Trophoblast cell (in vitro differentiated cells and primary cell): ENCODE data around the gene CAPN10.

Experiments used
- DNase-seq, 2 donors: peaks; one replicate each; pipeline ENCODE4 v3.0.0-alpha.2; 2016
- H2AFZ ChIP-seq: 2 replicates; pipeline ENCODE4 v1.6.1; 2013; ENCODE audit warnings: low read length, moderate library complexity, mild to moderate bottlenecking; ENCODE audit not compliant: insufficient read depth, poor library complexity
- H2AK5ac ChIP-seq: 2 replicates; pipeline ENCODE4 v1.6.1; 2013; ENCODE audit warnings: mild to moderate bottlenecking, low read length
- H2BK120ac ChIP-seq: 2 replicates; pipeline ENCODE4 v1.6.1; 2013; ENCODE audit warnings: low read length, mild to moderate bottlenecking, moderate library complexity; ENCODE audit not compliant: insufficient read depth, poor library complexity
- H2BK12ac ChIP-seq: 2 replicates; pipeline ENCODE4 v1.6.1; 2013; ENCODE audit warnings: mild to moderate bottlenecking, low read length, moderate library complexity
- H2BK5ac ChIP-seq: 2 replicates; pipeline ENCODE4 v1.6.1; 2013; ENCODE audit warnings: low read length, low read depth, moderate library complexity, mild to moderate bottlenecking; ENCODE audit not compliant: poor library complexity
- H3K14ac ChIP-seq: 2 replicates; pipeline ENCODE4 v1.6.1; 2013; ENCODE audit warnings: mild to moderate bottlenecking, low read length
- H3K18ac ChIP-seq: 2 replicates; pipeline ENCODE4 v1.6.1; 2013; ENCODE audit warnings: mild to moderate bottlenecking, low read length
- H3K23ac ChIP-seq: 2 replicates; pipeline ENCODE4 v1.6.1; 2013; ENCODE audit warnings: low read length
- H3K27ac ChIP-seq: 2 replicates; pipeline ENCODE4 v1.5.1; 2013; ENCODE audit warnings: low read depth, mild to moderate bottlenecking, inconsistent platforms, low read length, moderate library complexity
- H3K27me3 ChIP-seq: 2 replicates; pipeline ENCODE4 v1.6.1; 2013; ENCODE audit warnings: inconsistent platforms, mild to moderate bottlenecking, low read length, moderate library complexity; ENCODE audit not compliant: insufficient read depth
- H3K36me3 ChIP-seq, 2 experiments: 1 replicate in 1 of 2; 2 replicates in 1 of 2; pipeline ENCODE4 v1.6.1; 2013; ENCODE audit warnings: low read length in 2 of 2, mild to moderate bottlenecking in 2 of 2, moderate library complexity in 1 of 2; ENCODE audit not compliant: insufficient read depth in 2 of 2, control insufficient read depth in 1 of 2
- H3K4ac ChIP-seq: 2 replicates; pipeline ENCODE4 v1.6.1; 2013; ENCODE audit warnings: low read depth, mild to moderate bottlenecking, low read length, moderate library complexity
- H3K4me1 ChIP-seq, 2 experiments: 1 replicate in 1 of 2; 2 replicates in 1 of 2; pipeline ENCODE4 v1.6.1; 2013; ENCODE audit warnings: low read length in 2 of 2, mild to moderate bottlenecking in 2 of 2, moderate library complexity in 1 of 2; ENCODE audit not compliant: insufficient read depth in 2 of 2, control insufficient read depth in 1 of 2
- H3K4me2 ChIP-seq: 2 replicates; pipeline ENCODE4 v1.6.1; 2013; ENCODE audit warnings: inconsistent platforms, mild to moderate bottlenecking, low read length, moderate library complexity
- H3K4me3 ChIP-seq: 2 replicates; pipeline ENCODE4 v1.5.1; 2013; ENCODE audit warnings: mild to moderate bottlenecking, low read depth, low read length, inconsistent platforms
- H3K79me1 ChIP-seq: one replicate; pipeline ENCODE4 v1.6.1; 2013; ENCODE audit warnings: low read length
- H3K79me2 ChIP-seq: 2 replicates; pipeline ENCODE4 v1.6.1; 2013; ENCODE audit warnings: low read length, mild to moderate bottlenecking; ENCODE audit not compliant: control insufficient read depth, insufficient read depth, poor library complexity
- H3K9ac ChIP-seq: 2 replicates; pipeline ENCODE4 v1.6.1; 2013; ENCODE audit warnings: mild to moderate bottlenecking, low read length
- H3K9me3 ChIP-seq: 2 replicates; pipeline ENCODE4 v1.6.1; 2013; ENCODE audit warnings: low read depth, mild to moderate bottlenecking, control low read depth, inconsistent platforms, low read length; ENCODE audit not compliant: insufficient read depth
- H4K12ac ChIP-seq: 2 replicates; pipeline ENCODE4 v1.6.1; 2013; ENCODE audit warnings: low read depth, mild to moderate bottlenecking, low read length, moderate library complexity
- H4K8ac ChIP-seq: 2 replicates; pipeline ENCODE4 v1.6.1; 2013; ENCODE audit warnings: low read depth, mild to moderate bottlenecking, low read length, moderate library complexity
- H4K91ac ChIP-seq: one replicate; pipeline ENCODE4 v1.6.1; 2013; ENCODE audit warnings: low read depth, mild to moderate bottlenecking, low read length, moderate library complexity
- WGBS: extraction: QIAGEN DNeasy Blood & Tissue Kit; methylation state at CpG from one replicate; pipeline ENCODE4 v1.1.7; 2013; ENCODE audit warnings: missing lambda C conversion rate; ENCODE audit not compliant: insufficient read length, insufficient coverage; ENCODE audit errors: extremely low coverage; 5-methylcytosine and 5-hydroxymethylcytosine counted together

CAPN10 gene

GRCh38 chr2:240624011-240624949 lies 37.7 kb downstream of the CAPN10 start:
- no CpG with 5 or more reads among the region's 24 CpGs for WGBS

GRCh38 chr2:240624950-240625621 lies 38.6 kb downstream of the CAPN10 start, which contains the start of gene GPR35:
GPR35 (plus strand) TSS chr2:240625480; CDS start chr2:240629953, 4,473 bp downstream.
- no peak within 1 kb of the TSS for H4K91ac ChIP-seq
- H3K4me1 ChIP-seq = no peaks in the 10 kb centered on the region
- no peaks in the 10 kb centered on the region for H3K36me3 ChIP-seq
- H2AFZ ChIP-seq = no peak within 1 kb of the TSS
- no peak within 1 kb of the TSS for H2BK12ac ChIP-seq
- peak; percentile 26 to 42 for DNase-seq
- H3K4me3 ChIP-seq = peak within 1 kb of the TSS; percentile 16
- H2BK120ac ChIP-seq = no peak within 1 kb of the TSS
- no peak within 1 kb of the TSS for H3K23ac ChIP-seq
- no peak within 1 kb of the TSS for H3K4ac ChIP-seq
- H3K9me3 ChIP-seq = peaks cover 13% of the 10 kb centered on the region
- no peak within 1 kb of the TSS for H2AK5ac ChIP-seq
- H3K4me2 ChIP-seq = no peak within 1 kb of the TSS
- H3K79me1 ChIP-seq = no peaks in the 10 kb centered on the region
- H2BK5ac ChIP-seq = no peak within 1 kb of the TSS
- WGBS = no CpG with 5 or more reads among the region's 23 CpGs
- no peaks in the 10 kb centered on the region for H3K79me2 ChIP-seq
- H3K27me3 ChIP-seq = no peaks in the 10 kb centered on the region
- H4K8ac ChIP-seq = no peak within 1 kb of the TSS
- H3K27ac ChIP-seq = no peak within 1 kb of the TSS
- H3K18ac ChIP-seq = no peak within 1 kb of the TSS
- no peak within 1 kb of the TSS for H4K12ac ChIP-seq
- no peak within 1 kb of the TSS for H3K14ac ChIP-seq
- H3K9ac ChIP-seq = no peak within 1 kb of the TSS

More at GRCh38 chr2:240624011-240624949, 37.7 kb downstream of the CAPN10 start:
- H3K9ac ChIP-seq = no peak overlapping the region
- H2AK5ac ChIP-seq = no peak overlapping the region
- DNase-seq = peak in 1 of 2 donors; percentile 3
- peaks cover 9% of the 10 kb centered on the region for H3K9me3 ChIP-seq
- H3K18ac ChIP-seq = no peak overlapping the region
- H3K27me3 ChIP-seq = no peaks in the 10 kb centered on the region
- H3K23ac ChIP-seq = no peak overlapping the region
- no peaks in the 10 kb centered on the region for H3K4me1 ChIP-seq
- no peak overlapping the region for H2AFZ ChIP-seq
- no peak overlapping the region for H3K4me3 ChIP-seq
- no peaks in the 10 kb centered on the region for H3K79me1 ChIP-seq
- no peak overlapping the region for H2BK5ac ChIP-seq
- no peak overlapping the region for H3K4me2 ChIP-seq
- no peak overlapping the region for H4K8ac ChIP-seq
- H2BK120ac ChIP-seq = no peak overlapping the region
- H3K79me2 ChIP-seq = no peaks in the 10 kb centered on the region
- H3K36me3 ChIP-seq = no peaks in the 10 kb centered on the region
- H2BK12ac ChIP-seq = no peak overlapping the region
- H3K14ac ChIP-seq = no peak overlapping the region
- no peak overlapping the region for H3K4ac ChIP-seq
- no peak overlapping the region for H3K27ac ChIP-seq
- H4K91ac ChIP-seq = no peak overlapping the region
- no peak overlapping the region for H4K12ac ChIP-seq

GRCh38 chr2:240626531-240627300 lies 40.2 kb downstream of the CAPN10 start:
- H3K79me2 ChIP-seq = no peaks in the 10 kb centered on the region
- H3K14ac ChIP-seq = no peak overlapping the region
- H3K18ac ChIP-seq = no peak overlapping the region
- H3K9ac ChIP-seq = no peak overlapping the region
- no peak overlapping the region for H3K4me2 ChIP-seq
- no peak overlapping the region for H3K4ac ChIP-seq
- no peak overlapping the region for H3K4me3 ChIP-seq
- H2BK12ac ChIP-seq = no peak overlapping the region
- H3K4me1 ChIP-seq = no peaks in the 10 kb centered on the region
- peaks cover 20% of the 10 kb centered on the region for H3K9me3 ChIP-seq
- no peak overlapping the region for H4K91ac ChIP-seq
- H2AK5ac ChIP-seq = no peak overlapping the region
- H4K8ac ChIP-seq = no peak overlapping the region
- no peak overlapping the region for H3K23ac ChIP-seq
- no CpG with 5 or more reads among the region's 21 CpGs for WGBS
- H3K27ac ChIP-seq = no peak overlapping the region
- no peaks in the 10 kb centered on the region for H3K27me3 ChIP-seq
- no peak overlapping the region for H2AFZ ChIP-seq
- no peak overlapping the region for H2BK120ac ChIP-seq
- no peak for DNase-seq
- no peak overlapping the region for H2BK5ac ChIP-seq
- no peak overlapping the region for H4K12ac ChIP-seq
- H3K79me1 ChIP-seq = no peaks in the 10 kb centered on the region
- no peaks in the 10 kb centered on the region for H3K36me3 ChIP-seq

- Histone ChIP-seq H4K8ac (no peak overlapping the region), H2AFZ (no peak overlapping the region), H3K9ac (no peak overlapping the region), H3K18ac (no peak overlapping the region), H3K4me3 (no peak overlapping the region), H3K79me1 (no peaks in the 10 kb centered on the region), H3K36me3 (no peaks in the 10 kb centered on the region), H2BK5ac (no peak overlapping the region), H3K23ac (no peak overlapping the region), H3K4me2 (no peak overlapping the region), H2BK120ac (no peak overlapping the region), H3K4me1 (no peaks in the 10 kb centered on the region), H3K9me3 (peaks cover 29% of the 10 kb centered on the region), H3K27me3 (no peaks in the 10 kb centered on the region), H3K4ac (no peak overlapping the region), H3K79me2 (no peaks in the 10 kb centered on the region), H2AK5ac (no peak overlapping the region), H4K12ac (no peak overlapping the region), H3K14ac (no peak overlapping the region), H3K27ac (no peak overlapping the region), H2BK12ac (no peak overlapping the region), H4K91ac (no peak overlapping the region)
- no CpG with 5 or more reads among the region's 17 CpGs for WGBS
- DNase-seq = no peak
These were observed 41.4 kb downstream of the CAPN10 start for GRCh38 chr2:240627736-240628506.
